Astrocyte (in vitro differentiated cells and primary cell): ENCODE data around the gene FBXL7.

Experiments
- EZH2 ChIP-seq: IDR thresholded peaks from 2 replicates; pipeline ENCODE4 v1.6.1; 2012; ENCODE audit warnings: mild to moderate bottlenecking, low read length, inconsistent platforms; ENCODE audit not compliant: insufficient read depth
- TF ChIP-seq, protein P1 (sequence below): IDR thresholded peaks from 2 replicates; pipeline ENCODE4 v1.5.1; 2011; ENCODE audit warnings: low read depth, mild to moderate bottlenecking, inconsistent platforms, low read length, moderate library complexity; ENCODE audit not compliant: insufficient read depth

- TF ChIP-seq, protein P1, sequence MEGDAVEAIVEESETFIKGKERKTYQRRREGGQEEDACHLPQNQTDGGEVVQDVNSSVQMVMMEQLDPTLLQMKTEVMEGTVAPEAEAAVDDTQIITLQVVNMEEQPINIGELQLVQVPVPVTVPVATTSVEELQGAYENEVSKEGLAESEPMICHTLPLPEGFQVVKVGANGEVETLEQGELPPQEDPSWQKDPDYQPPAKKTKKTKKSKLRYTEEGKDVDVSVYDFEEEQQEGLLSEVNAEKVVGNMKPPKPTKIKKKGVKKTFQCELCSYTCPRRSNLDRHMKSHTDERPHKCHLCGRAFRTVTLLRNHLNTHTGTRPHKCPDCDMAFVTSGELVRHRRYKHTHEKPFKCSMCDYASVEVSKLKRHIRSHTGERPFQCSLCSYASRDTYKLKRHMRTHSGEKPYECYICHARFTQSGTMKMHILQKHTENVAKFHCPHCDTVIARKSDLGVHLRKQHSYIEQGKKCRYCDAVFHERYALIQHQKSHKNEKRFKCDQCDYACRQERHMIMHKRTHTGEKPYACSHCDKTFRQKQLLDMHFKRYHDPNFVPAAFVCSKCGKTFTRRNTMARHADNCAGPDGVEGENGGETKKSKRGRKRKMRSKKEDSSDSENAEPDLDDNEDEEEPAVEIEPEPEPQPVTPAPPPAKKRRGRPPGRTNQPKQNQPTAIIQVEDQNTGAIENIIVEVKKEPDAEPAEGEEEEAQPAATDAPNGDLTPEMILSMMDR, result no peak
- no peak for TF ChIP-seq EZH2
Measured at GRCh38 chr5:15669826-15670225, 169.8 kb downstream of the FBXL7 start.
